A673 (cell line): Measurements from ENCODE around the gene MYL6B. TPM values are rescaled to one million over a fixed set of nuclear protein-coding genes. Genes with fewer than 3 reads are reported as not detected.

Experiments
- BruUV-seq: library from RNA; stranded (reverse); fragments of 400-500 nt; replicated peaks from 2 replicates; lab custom pipeline; 2021; lab: Mats Ljungman, UMichigan
- CTCF ChIA-PET: fragments of 300-600 bp; sonication (Branson Sonifier 250); formaldehyde crosslinking; loops from one replicate; lab custom pipeline; 2022; ENCODE audit warnings: antibody characterized with exemption; lab: Charles Lee
- POLR2A ChIA-PET: fragments of 300-600 bp; sonication (Branson Sonifier 250); formaldehyde crosslinking; loops from one replicate; lab custom pipeline; 2022; ENCODE audit warnings: antibody characterized with exemption; ENCODE audit not compliant: low non-redundant PET; lab: Charles Lee
- DNase-seq: peaks from one replicate; pipeline ENCODE4 v3.0.0-alpha.2; 2015; ENCODE audit warnings: low spot score
- H3K27ac ChIP-seq: fragments of 200-600 bp; sonication (generic); 2 replicates; pipeline ENCODE4 v1.5.1; 2016; ENCODE audit warnings: mixed run types, low read depth, mild to moderate bottlenecking, mixed read lengths, antibody characterized with exemption, low read length; ENCODE audit not compliant: poor library complexity, severe bottlenecking
- H3K27me3 ChIP-seq: fragments of 200-600 bp; sonication (generic); replicated peaks from 2 replicates; pipeline ENCODE4 v1.6.1; 2017; ENCODE audit warnings: mixed run types, low read depth, mild to moderate bottlenecking, mixed read lengths, antibody characterized with exemption, low read length; ENCODE audit not compliant: insufficient read depth, poor library complexity
- H3K36me3 ChIP-seq: fragments of 200-600 bp; sonication (generic); 2 replicates; pipeline ENCODE4 v1.6.1; 2016; ENCODE audit warnings: mixed run types, mild to moderate bottlenecking, mixed read lengths, antibody characterized with exemption, low read length; ENCODE audit not compliant: insufficient read depth, poor library complexity, severe bottlenecking
- H3K4me1 ChIP-seq: fragments of 200-600 bp; sonication (generic); 2 replicates; pipeline ENCODE4 v1.6.1; 2017; ENCODE audit warnings: mixed run types, mild to moderate bottlenecking, mixed read lengths, antibody characterized with exemption, low read length; ENCODE audit not compliant: insufficient read depth, poor library complexity, severe bottlenecking
- H3K4me3 ChIP-seq: fragments of 200-600 bp; sonication (generic); 2 replicates; pipeline ENCODE4 v1.5.1; 2016; ENCODE audit warnings: low read depth, mixed run types, mild to moderate bottlenecking, mixed read lengths, low read length; ENCODE audit not compliant: poor library complexity, severe bottlenecking
- H3K9me3 ChIP-seq: fragments of 200-600 bp; sonication (generic); 2 replicates; pipeline ENCODE4 v1.6.1; 2016; ENCODE audit warnings: mixed run types, low read depth, mild to moderate bottlenecking, mixed read lengths, antibody characterized with exemption, low read length; ENCODE audit not compliant: poor library complexity, severe bottlenecking
- CTCF ChIP-seq: fragments of 300-800, 200-600 bp; sonication (generic); conservative IDR thresholded peaks from 2 replicates; pipeline ENCODE4 v1.5.1; 2017; ENCODE audit warnings: low read depth, mild to moderate bottlenecking, antibody characterized with exemption, low read length, moderate library complexity, mixed read lengths
- EZH2 ChIP-seq: fragments of 200-600 bp; sonication (generic); IDR thresholded peaks from 2 replicates; pipeline ENCODE4 v1.6.1; 2017; ENCODE audit warnings: borderline replicate concordance, low read depth, mild to moderate bottlenecking, mixed read lengths, antibody characterized with exemption, low read length; ENCODE audit not compliant: poor library complexity, severe bottlenecking
- intact Hi-C: fragments of 100-400 bp; cut with micrococcal nuclease; formaldehyde crosslinking; loops from one replicate; pipeline ENCODE4 v1.10.0; 2022; ENCODE audit not compliant: unreplicated experiment
- total RNA-seq: library from RNA; stranded (reverse); gene quantifications from 2 replicates; pipeline ENCODE4 v1.2.3, GENCODE V29; 2021

The MYL6B gene
- total RNA-seq, 1 experiment from 2014 or later, result 180 TPM

- no peak for DNase-seq
- intact Hi-C loops, result no loop called here
- CTCF ChIA-PET, result no interaction called here
- no peak overlapping the region for H3K27ac ChIP-seq
- BruUV-seq, result no TSS peak
- no peaks in the 10 kb centered on the region for H3K9me3 ChIP-seq
- H3K4me3 ChIP-seq, result no peak overlapping the region
- H3K4me1 ChIP-seq, result peaks cover 21% of the 10 kb centered on the region
- no peaks in the 10 kb centered on the region for H3K27me3 ChIP-seq
- H3K36me3 ChIP-seq, result peaks cover 82% of the 10 kb centered on the region
- POLR2A ChIA-PET, result no interaction called here
- no peak for TF ChIP-seq CTCF
- no peak for TF ChIP-seq EZH2
Measured at GRCh38 chr12:56165369-56165768, 13.0 kb downstream of the MYL6B start.

DNA sequence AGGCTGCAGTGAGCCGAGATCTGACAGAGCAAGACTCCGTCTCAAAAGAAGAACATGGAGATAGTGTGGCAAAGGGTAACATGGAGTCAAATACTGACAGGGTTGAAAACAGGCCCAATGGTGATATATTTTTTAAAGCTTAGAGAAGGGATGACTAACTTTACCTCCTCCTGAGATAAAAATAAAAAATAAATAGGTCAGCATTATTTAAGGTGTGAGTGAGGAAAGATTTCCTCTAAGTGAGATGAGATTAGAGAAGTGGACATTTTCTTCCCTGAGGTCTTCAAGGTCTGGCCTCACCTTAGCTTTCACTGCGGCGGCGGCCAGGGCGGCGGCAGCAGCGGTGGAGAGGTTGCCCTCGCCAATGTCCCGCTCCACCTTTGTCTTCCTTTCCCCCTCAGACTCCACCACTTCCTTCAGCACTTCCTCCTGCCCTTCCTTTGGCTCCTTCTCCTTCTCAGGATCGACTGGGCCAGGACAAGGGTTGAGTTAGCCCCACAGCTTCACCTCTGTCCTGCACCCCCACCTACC lies 16.9 kb downstream of the MYL6B start:
- Histone ChIP-seq H3K27ac (no peak overlapping the region), H3K27me3 (no peaks in the 10 kb centered on the region), H3K4me1 (no peaks in the 10 kb centered on the region), H3K4me3 (no peak overlapping the region), H3K9me3 (no peaks in the 10 kb centered on the region), H3K36me3 (peaks cover 84% of the 10 kb centered on the region)
- intact Hi-C loops, result no loop called here
- TF ChIP-seq EZH2, result no peak
- no peak for TF ChIP-seq CTCF
- POLR2A ChIA-PET, result no interaction called here
- no peak for DNase-seq
- BruUV-seq, result no TSS peak
- CTCF ChIA-PET, result no interaction called here

DNA sequence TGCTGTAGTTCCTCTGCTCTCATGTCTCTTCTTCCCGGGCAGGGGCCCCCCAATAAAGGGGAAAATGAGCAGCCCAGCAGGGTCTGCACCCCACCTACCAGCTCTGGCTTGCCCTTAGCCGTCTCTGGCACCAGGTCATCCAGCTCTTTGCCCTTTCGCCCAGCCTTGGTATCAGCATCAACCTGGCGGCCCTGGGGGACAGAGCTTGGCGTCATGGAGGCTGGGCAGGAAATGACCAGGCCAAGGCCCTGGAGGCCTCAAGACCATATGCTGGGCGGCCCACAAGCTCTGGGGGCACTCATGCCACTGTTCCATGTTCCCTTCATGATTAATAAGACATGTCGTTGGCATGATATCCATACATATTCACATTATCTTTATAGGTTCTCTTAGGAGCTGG lies 20.5 kb downstream of the MYL6B start:
- BruUV-seq, result no TSS peak
- Histone ChIP-seq H3K27ac (no peak overlapping the region), H3K4me1 (no peaks in the 10 kb centered on the region), H3K4me3 (no peak overlapping the region), H3K9me3 (no peaks in the 10 kb centered on the region), H3K27me3 (no peaks in the 10 kb centered on the region), H3K36me3 (peaks cover 81% of the 10 kb centered on the region)
- DNase-seq, result no peak
- POLR2A ChIA-PET, result no interaction called here
- TF ChIP-seq CTCF, result no peak
- no peak for TF ChIP-seq EZH2
- CTCF ChIA-PET, result no interaction called here
- intact Hi-C loops, result no loop called here
